WI38 (cell line): ENCODE results near the gene FBXO24.

Source experiments
- H3K4me3 ChIP-seq: 2 replicates; pipeline ENCODE4 v1.5.1; 2011; ENCODE audit warnings: low read depth, mild to moderate bottlenecking, control low read depth, low read length
- TF ChIP-seq, protein P1 (sequence below): IDR thresholded peaks from 2 replicates; pipeline ENCODE4 v1.5.1; 2012; ENCODE audit warnings: low read depth, mild to moderate bottlenecking, control low read depth, low read length

Gene FBXO24

GRCh38 chr7:100568176-100568895 is 17.8 kb upstream of the FBXO24 start:
- no peak overlapping the region for H3K4me3 ChIP-seq
- TF ChIP-seq, protein P1, sequence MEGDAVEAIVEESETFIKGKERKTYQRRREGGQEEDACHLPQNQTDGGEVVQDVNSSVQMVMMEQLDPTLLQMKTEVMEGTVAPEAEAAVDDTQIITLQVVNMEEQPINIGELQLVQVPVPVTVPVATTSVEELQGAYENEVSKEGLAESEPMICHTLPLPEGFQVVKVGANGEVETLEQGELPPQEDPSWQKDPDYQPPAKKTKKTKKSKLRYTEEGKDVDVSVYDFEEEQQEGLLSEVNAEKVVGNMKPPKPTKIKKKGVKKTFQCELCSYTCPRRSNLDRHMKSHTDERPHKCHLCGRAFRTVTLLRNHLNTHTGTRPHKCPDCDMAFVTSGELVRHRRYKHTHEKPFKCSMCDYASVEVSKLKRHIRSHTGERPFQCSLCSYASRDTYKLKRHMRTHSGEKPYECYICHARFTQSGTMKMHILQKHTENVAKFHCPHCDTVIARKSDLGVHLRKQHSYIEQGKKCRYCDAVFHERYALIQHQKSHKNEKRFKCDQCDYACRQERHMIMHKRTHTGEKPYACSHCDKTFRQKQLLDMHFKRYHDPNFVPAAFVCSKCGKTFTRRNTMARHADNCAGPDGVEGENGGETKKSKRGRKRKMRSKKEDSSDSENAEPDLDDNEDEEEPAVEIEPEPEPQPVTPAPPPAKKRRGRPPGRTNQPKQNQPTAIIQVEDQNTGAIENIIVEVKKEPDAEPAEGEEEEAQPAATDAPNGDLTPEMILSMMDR = no peak

DNA sequence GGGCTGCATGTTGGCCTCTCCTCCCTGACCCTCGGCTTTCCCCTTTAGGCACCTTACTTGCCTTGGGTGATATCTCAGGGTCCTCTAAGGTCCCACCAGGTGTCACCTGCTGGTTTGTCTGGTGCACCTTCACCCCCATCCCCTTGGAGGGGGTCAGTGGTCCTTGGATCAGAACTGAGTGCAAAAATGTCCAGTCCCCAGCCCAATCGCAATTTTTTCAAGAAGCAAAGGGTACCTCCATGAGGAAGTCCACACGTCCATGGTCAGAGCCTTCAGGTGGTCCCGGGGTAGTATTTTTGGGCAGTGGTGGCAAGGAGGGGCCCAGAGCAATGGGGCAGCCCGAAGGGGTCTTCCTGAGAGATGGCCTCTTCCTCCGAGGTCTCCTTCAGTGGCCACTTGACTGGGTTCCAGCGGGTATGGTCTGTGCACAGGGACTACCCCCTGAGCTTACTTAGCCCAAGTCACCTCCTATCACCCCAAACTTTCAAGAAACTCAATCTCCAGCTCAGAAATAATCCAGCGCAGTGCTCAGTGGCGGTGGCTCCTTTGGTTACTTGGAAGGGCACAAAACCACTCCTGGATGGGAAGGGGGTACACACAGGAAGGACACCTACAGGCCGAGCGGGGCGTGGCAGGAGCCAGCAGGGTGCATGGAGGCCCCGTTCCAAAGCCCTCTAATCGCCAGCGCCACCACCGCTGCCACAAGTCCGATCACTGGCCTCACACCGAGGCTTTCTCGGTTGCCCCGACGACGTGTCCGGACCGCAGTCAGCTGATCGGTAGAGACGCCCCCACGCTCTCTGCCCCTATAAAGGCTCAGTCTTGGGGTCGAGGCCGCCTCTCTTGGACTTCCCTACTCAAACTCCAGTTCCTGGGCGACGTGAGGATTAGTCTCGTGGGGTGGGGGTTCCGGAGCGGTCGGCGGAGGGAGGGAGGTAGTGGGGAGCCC is 17.0 kb upstream of the FBXO24 start:
- TF ChIP-seq, protein P1 = peak; percentile 34; the same call in 1 of the 2 replicates
- H3K4me3 ChIP-seq = no peak overlapping the region

DNA sequence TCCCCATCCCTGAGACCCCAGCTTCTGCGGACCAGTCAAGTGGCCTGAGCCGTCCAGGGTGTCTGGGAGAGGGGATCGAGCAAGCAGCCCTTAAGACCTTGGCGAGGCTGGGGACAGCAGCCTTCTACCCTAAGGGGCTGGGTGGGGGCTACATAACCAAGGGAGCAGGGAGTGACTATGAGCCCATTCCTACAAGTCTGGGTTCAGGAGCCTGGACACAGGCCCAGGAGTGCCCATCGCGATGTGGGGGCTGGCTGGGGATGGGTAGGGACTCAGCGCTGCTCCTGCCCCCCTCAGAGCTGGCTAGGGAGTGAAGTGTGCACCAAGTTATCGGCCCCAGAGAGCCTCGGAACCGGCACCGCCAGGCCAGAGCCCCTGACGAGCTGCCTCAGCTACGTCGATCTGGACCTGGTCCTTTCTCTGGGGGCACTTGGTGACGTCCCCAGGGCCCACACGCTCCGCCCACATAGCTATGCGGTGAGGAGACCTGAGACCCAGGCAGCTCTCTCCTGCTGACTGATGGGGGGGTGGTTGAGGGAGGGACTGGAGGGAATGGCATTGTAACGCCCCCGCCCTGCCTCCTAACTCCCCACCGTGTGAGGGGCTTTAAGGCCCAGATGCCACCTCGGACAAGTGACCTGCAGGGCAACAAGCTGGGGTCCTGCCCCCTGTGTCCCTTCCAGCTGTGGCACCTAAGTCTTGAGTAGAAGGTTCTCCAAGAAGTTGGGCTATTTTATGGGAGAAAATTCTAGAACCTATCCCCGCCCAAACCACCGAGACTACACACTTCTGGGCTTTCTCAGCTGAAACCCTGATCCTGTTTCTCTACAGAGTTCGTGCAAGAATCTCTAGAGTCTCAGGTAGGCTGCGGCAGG is 14.9 kb upstream of the FBXO24 start:
- no peak overlapping the region for H3K4me3 ChIP-seq
- TF ChIP-seq, protein P1 = no peak

- TF ChIP-seq, protein P1 = no peak
- H3K4me3 ChIP-seq = no peak overlapping the region
These were observed 14.4 kb upstream of the FBXO24 start for GRCh38 chr7:100571829-100572116.

DNA sequence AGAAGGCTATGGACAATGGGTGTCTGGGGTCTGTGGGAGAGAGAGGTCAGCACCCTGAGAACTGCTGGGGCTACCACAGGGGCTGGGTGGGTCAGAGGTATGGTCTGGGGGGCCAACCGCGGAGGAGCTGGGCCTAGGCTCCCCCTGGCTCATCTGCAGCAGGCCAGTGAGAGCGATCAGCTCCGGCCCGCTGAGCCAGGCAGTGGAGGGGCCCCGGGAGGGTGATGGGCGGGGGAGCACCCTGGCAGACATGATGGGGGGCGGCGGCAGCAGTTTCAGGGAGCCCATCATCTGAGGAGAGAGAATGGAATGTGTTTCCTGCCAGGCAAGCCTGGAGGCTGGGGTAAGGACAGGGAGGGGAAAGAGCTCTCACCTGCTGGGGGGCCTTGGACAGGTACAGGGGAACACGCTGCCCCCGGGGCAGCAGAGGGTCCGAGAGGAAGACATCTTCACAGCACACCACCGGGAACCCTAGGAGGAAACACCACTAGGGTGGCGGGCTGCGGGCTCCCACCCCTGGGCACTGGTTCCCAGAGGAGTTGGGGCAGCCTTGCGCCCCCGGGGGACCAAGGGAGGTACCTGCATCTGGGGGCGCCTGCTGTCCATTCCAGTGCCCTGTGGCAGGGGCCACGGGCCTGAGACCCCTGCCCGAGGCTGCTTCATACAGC is 13.7 kb upstream of the FBXO24 start:
- TF ChIP-seq, protein P1 = no peak
- no peak overlapping the region for H3K4me3 ChIP-seq

- TF ChIP-seq, protein P1 = no peak
These were observed 13.0 kb upstream of the FBXO24 start for GRCh38 chr7:100572949-100573675.

More at GRCh38 chr7:100572949-100573675, 13.0 kb upstream of the FBXO24 start:
- H3K4me3 ChIP-seq = no peak overlapping the region
